ENCODE measurements around the gene CACNA1B.

The CACNA1B gene

GRCh38 chr9:137969008-137969407 lies 91.4 kb downstream of the CACNA1B start:
- DNase-seq, result no peak

DNA sequence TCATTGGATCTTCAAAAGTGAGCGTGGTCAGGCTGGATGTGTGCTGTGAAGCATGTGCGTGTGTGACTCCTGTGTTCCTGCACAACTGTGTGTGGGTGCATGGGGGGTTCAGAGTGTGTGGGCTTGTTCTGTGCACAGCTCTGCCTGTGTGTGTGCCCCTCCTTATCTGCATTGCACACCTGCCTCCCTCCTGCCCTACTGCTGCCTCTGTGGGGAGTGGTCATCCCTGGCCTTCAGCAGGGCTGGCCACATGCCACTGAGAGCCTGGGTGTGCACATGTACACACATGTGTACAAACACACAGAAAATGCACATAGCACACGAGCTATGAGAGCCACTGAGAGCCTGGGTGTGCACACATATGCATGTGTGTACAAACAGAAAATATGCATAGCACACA lies 92.1 kb downstream of the CACNA1B start:
- no peak for DNase-seq

- DNase-seq, result no peak
Observed at GRCh38 chr9:137970098-137970497, 92.5 kb downstream of the CACNA1B start.

- no peak for DNase-seq
Observed at GRCh38 chr9:137970686-137971476, 93.3 kb downstream of the CACNA1B start.

DNA sequence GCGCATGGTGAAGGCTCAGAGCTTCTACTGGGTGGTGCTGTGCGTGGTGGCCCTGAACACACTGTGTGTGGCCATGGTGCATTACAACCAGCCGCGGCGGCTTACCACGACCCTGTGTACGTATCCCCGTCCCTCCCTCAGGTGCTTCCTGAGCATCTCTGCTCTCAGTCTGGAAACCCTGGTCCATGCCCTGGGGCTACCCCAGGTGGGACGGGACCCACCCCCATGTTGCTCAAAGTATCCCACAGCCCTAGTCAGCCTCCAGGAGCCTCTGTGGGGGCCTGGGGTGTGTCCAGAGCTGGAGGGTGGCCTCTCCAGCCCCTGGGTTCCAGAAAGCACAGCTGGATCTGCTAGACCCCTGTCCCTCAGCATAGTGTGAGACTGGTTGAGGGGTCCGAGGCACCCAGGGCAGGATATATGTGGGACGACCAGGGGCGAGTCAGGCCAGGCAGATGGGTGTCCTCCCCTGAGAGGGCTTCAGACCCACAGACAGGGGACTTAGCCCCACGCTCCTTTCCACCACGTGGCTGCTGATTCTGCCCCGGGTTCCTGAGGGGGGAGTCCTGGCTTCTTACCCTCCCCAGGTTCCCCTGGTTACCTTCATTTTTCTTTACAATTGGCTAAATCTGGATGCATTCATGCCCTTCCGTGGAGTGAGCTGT lies 94.0 kb downstream of the CACNA1B start:
- no peak for DNase-seq

- DNase-seq, result no peak
Observed at GRCh38 chr9:137972355-137972987, 94.9 kb downstream of the CACNA1B start.

DNA sequence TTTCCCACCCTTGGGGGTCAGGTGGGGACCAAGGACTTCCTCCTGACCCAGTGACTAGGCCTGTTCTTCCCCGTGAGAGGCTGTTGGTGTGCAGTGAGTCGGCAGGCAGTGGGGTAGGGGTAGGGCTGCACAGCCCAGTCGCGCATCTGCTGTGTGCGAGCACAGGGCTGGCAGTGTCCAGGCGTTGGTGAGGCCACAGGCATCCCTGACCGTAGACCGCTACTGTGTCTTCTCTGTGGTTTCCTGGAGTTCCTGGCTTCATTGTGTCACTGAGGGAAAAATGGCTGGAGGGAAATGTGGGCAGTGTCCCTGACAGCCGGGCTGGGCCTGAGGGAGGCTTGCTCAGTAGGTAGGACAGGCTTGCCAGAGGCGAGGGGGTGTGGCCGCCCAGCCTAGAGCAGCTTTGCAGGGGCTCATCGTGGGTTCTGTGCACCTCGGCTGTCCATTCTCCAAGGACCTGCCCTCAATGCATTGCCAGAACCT lies 95.4 kb downstream of the CACNA1B start:
- DNase-seq, result no peak

DNA sequence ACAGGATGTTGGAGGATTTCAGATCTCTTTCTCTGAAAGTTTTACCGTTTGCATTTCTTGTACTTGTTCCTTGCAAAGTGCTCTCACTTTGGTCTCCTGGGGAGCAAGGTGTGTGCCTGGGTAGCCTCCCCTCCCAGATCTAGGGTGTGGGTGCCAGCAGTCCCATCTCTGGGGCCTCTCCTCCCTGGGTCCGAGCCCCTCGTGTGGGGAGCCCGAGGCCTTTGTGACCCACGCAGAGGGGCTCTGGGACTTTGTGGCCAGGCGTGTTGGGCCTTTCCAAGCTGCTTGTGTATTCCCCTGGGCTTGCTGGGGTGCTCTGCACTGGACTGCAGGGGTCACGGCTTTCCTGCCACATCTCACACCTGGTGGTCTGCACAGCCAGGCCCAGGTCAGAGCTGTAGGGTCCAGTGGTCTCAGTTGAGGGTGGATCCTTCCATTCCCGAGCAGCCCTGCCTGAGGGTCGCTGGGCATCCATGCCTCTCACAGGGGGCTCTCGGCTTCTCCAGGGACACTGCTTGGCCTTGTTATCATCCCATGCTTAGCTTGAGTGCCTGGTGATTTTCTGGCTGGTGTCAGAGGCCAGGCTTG lies 96.3 kb downstream of the CACNA1B start:
- DNase-seq, result no peak

GRCh38 chr9:137974746-137975526 lies 97.4 kb downstream of the CACNA1B start:
- DNase-seq, result no peak

- DNase-seq, result no peak
Observed at GRCh38 chr9:137975527-137975913, 97.9 kb downstream of the CACNA1B start.

- DNase-seq, result no peak
Observed at GRCh38 chr9:137975936-137976565, 98.5 kb downstream of the CACNA1B start.

DNA sequence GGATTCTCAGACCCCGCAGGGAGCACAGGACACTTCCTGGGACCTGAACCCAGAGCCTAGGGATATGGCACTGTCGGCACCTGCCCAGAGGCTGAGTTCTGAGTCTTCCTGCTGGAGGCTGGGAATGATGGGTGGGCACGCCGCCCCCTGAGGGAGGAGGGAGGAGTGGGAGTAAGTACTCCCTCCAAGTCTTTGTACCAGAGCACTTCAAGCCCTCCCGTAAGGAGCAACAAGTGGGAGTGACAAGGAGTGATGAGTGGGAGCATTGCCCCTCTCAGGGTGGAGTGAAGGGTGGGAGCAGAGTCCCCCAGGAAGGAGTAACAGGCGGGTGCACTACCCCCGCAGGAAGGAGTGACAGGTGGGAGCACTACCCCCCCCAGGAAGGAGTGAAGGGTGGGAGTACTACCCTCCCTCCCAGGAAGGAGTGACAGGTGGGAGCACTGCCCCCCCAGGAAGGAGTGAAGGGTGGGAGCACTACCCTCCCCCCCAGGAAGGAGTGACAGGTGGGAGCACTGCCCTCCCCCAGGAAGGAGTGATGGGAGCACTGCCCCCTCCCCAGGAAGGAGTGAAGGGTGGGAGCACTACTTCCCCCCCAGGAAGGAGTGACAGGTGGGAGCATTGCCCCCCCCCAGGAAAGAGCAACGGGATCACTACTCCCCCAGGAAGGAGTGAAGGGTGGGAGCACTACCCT lies 100.1 kb downstream of the CACNA1B start:
- no peak for DNase-seq

DNA sequence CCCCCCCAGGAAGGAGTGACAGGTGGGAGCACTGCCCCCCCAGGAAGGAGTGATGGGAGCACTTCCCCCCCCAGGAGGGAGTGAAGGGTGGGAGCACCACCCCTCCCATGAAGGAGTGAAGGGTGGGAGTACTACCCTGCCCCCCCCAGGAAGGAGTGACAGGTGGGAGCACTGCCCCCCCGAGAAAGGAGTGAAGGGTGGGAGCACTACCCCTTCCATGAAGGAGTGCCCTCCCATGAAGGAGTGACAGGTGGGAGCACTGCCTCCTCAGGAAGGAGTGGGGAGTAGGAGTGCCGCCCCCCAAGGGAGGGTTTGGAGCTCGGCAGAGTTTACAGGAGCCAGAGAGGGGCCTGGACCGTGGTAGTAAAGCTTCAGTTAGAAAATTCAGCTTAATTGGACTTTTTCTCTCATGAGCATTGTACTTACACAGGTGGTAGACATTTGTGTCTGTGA lies 100.7 kb downstream of the CACNA1B start:
- no peak for DNase-seq

- DNase-seq, result no peak
Observed at GRCh38 chr9:137982200-137982599, 104.6 kb downstream of the CACNA1B start.

DNA sequence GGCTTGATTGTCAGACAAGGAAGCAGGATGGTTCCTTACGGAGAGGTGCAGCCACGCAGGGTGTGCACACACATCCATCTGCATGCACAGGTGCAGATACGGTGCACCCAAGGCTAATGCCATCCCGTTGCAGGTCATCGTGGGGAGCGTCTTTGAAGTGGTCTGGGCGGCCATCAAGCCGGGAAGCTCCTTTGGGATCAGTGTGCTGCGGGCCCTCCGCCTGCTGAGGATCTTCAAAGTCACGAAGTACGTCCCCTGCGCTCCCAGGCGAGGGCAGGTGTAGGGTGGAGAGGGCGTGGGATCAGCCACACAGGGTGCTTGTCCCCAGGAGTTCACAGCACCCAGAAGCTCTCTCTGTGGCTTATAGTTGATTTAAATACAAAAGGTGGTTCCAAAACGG lies 106.4 kb downstream of the CACNA1B start:
- no peak for DNase-seq

DNA sequence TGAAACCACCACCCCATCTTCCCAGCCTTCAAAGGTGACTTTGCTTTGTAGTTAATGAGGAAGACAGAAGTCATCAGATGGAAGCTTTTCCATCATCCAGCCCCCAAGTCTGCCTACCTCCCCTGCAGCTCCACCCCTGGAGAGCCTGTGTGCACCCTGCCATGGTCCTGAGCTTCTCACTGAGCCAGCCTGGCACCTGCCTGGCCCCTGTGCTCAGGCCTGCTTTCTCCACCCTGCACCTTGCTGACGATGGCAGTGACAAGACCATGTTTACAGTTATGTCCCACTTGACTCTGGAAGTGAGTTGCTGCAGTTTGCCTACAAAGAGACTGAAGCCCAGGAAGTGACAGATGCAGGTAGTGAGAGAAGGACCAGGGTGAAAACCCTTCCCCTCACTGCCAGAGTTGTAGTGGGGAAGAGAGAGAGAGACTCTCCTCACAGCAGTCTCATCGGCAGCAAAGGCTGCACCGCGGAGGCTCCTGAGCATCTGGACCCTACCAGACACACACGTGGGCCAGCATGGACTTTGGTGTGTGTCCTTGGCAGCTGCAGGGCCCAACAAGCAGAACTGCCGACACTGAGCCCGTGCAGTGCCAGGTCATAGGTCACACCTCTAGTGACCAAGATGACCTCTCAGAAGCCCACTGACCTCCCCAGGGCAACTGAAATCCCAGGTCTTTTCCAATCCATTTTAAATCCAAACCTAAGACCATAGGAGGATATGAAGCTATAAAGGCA lies 107.1 kb downstream of the CACNA1B start:
- no peak for DNase-seq

DNA sequence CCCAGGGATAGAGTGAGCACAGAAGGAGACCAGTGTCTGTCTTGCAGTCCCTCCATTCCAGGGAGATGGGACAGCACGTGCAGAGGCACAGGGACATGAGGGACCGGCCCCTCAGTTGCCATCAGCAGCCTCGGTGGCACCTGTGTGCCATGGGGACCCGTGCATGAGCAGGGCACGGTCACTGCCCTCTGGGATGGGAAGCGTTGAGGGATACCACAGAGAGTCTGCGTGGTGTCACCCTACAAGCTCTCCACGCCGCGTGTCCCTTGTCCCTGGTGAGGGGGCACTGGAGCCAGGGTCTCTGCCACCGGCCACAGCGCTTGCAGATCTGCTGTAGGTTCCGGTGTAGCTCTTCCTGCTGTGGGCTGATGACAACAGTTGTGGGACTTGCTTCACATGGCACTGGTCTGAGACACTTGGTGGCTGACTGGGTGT lies 108.1 kb downstream of the CACNA1B start:
- no peak for DNase-seq

DNA sequence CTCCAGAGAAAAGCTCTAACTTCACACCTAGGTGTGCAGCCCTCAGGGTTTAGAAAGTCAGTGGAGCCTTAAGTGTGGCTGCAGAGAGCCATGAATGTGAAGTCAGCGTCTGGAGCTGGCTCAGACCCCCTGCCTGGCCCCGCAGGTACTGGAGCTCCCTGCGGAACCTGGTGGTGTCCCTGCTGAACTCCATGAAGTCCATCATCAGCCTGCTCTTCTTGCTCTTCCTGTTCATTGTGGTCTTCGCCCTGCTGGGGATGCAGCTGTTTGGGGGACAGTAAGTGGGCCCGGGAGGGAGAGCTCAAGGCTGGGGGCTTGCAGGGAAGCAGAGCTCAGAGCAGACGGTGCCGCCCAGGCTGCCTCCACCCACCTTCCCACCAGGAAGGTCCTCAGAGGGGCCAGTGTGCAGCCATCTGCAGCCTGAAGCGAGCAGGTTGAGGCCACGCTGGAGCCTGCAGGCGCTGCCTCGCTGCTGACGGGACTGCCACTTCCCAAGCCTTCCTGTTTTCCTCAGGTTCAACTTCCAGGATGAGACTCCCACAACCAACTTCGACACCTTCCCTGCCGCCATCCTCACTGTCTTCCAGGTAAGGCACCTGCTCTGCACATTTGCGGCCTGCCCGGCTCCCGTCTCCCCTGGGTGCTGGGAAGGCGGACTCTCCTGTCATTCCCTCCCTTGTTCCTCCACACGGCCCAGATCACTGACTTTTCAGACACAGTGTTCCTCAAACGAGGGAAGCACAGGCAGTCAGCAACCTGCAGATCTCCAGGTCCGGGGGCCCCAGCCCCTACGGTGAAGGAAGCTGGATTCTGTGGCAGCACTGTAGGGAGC lies 108.9 kb downstream of the CACNA1B start:
- no peak for DNase-seq

- DNase-seq, result no peak
Observed at GRCh38 chr9:137987244-137988030, 109.9 kb downstream of the CACNA1B start.

Data from NCI-H2227 treated with DMSO at 0.1 percent for 48 hours (cell line).